GM23338 (cell line): ENCODE measurements around the gene HEMK1. TPM values are rescaled to one million over a fixed set of nuclear protein-coding genes. Genes with fewer than 3 reads are reported as not detected.

Experiments
- CTCF ChIP-seq, 2 experiments: fragments of 200-600 bp in 1 of 2; sonication (generic) in 1 of 2; conservative IDR thresholded peaks; 2 replicates each; pipeline versions ENCODE4 v1.5.1 to v1.6.1; 2016 to 2017; ENCODE audit warnings: antibody characterized with exemption in 2 of 2, low read depth in 2 of 2, mild to moderate bottlenecking in 2 of 2, moderate library complexity in 1 of 2
- JUNB ChIP-seq: IDR thresholded peaks from one replicate; pipeline ENCODE4 v1.6.1; 2016; ENCODE audit warnings: antibody characterized with exemption; ENCODE audit not compliant: unreplicated experiment
- STAT1 ChIP-seq: IDR thresholded peaks from one replicate; pipeline ENCODE4 v1.6.1; 2016; ENCODE audit warnings: antibody characterized with exemption; ENCODE audit not compliant: unreplicated experiment
- ZNF114 ChIP-seq: fragments of 250-450 bp; sonication (Bioruptor Pico); IDR thresholded peaks from 2 replicates; pipeline ENCODE4 v1.5.0; 2020; ENCODE audit warnings: mild to moderate bottlenecking, moderate library complexity
- ZNF331 ChIP-seq: fragments of 250-450 bp; sonication (Bioruptor Pico); IDR thresholded peaks from 2 replicates; pipeline ENCODE4 v1.5.0; 2020; ENCODE audit warnings: low read depth, mild to moderate bottlenecking, moderate library complexity
- polyA plus RNA-seq: library from polyadenylated mRNA; unstranded; fragments of >200 nt; fragmentation: Nextera tagmentation; extraction: Ambion mirVana; gene quantifications from 2 replicates; pipeline ENCODE4 v1.2.1, GENCODE V29; 2016
- total RNA-seq: library from RNA; depleted of rRNA; stranded (reverse); fragments of >200 nt; shearing (Covaris generic); gene quantifications from 2 replicates; pipeline ENCODE4 v1.2.3, GENCODE V29; 2014; rRNA removed

The HEMK1 gene
- total and polyA plus RNA-seq, 2 experiments from 2014 or later, result 5.6 to 10.1 TPM

- TF ChIP-seq CTCF (conservative IDR thresholded peaks at IDR 0.05; ENCODE audit: low read depth in 2 of 2) (no peak), JUNB (no peak), STAT1 (no peak), ZNF114 (no peak), ZNF331 (CRISPR knock-in tag) (no peak)
Measured at GRCh38 chr3:50645378-50645777, 76.1 kb downstream of the HEMK1 start (continued).

Other genes with a start within 250 kb of the HEMK1 start
- gene HYAL2, start 246.8 kb upstream of the HEMK1 start, total RNA-seq, result 74.3 and 77.8 TPM in 2 replicates
- 28.9 and 30.0 TPM in 2 replicates for gene HYAL2, start 246.8 kb upstream of the HEMK1 start, polyA plus RNA-seq
- gene TUSC2, start 241.3 kb upstream of the HEMK1 start, total RNA-seq, result 32.2 and 41.6 TPM in 2 replicates
- 71.0 and 81.5 TPM in 2 replicates for gene TUSC2, start 241.3 kb upstream of the HEMK1 start, polyA plus RNA-seq
- 12.8 and 15.7 TPM in 2 replicates for gene RASSF1, start 228.7 kb upstream of the HEMK1 start, total RNA-seq
- gene RASSF1, start 228.7 kb upstream of the HEMK1 start, polyA plus RNA-seq, result 9.6 TPM in 2 replicates
- 0.31 TPM in 2 replicates for gene ZMYND10, start 223.8 kb upstream of the HEMK1 start, total RNA-seq
- 0.24 and 0.29 TPM in 2 replicates for gene ZMYND10, start 223.8 kb upstream of the HEMK1 start, polyA plus RNA-seq
- 22.3 and 35.6 TPM in 2 replicates for gene NPRL2, start 218.7 kb upstream of the HEMK1 start, total RNA-seq
- gene NPRL2, start 218.7 kb upstream of the HEMK1 start, polyA plus RNA-seq, result 27.7 and 31.7 TPM in 2 replicates
- gene CYB561D2, start 218.7 kb upstream of the HEMK1 start, total RNA-seq, result 11.5 and 18.2 TPM in 2 replicates
- 10.0 and 10.1 TPM in 2 replicates for gene CYB561D2, start 218.7 kb upstream of the HEMK1 start, polyA plus RNA-seq
- gene TMEM115, start 210.0 kb upstream of the HEMK1 start, total RNA-seq, result 41.9 and 49.2 TPM in 2 replicates
- 17.8 and 19.3 TPM in 2 replicates for gene TMEM115, start 210.0 kb upstream of the HEMK1 start, polyA plus RNA-seq
- gene CACNA2D2, start 65.9 kb upstream of the HEMK1 start, total RNA-seq, result 10.3 and 11.4 TPM in 2 replicates
- 4.7 and 5.4 TPM in 2 replicates for gene CACNA2D2, start 65.9 kb upstream of the HEMK1 start, polyA plus RNA-seq
- 7.7 and 10.3 TPM in 2 replicates for gene C3orf18, start 1.8 kb upstream of the HEMK1 start, total RNA-seq
- 2.4 TPM in 2 replicates for gene C3orf18, start 1.8 kb upstream of the HEMK1 start, polyA plus RNA-seq
- 2.7 and 3.6 TPM in 2 replicates for gene CISH, start 42.3 kb downstream of the HEMK1 start, total RNA-seq
- gene CISH, start 42.3 kb downstream of the HEMK1 start, polyA plus RNA-seq, result 2.1 and 2.2 TPM in 2 replicates
- gene MAPKAPK3, start 47.6 kb downstream of the HEMK1 start, total RNA-seq, result 44.9 and 51.1 TPM in 2 replicates
- gene MAPKAPK3, start 47.6 kb downstream of the HEMK1 start, polyA plus RNA-seq, result 16.5 and 17.2 TPM in 2 replicates
- gene DOCK3, start 105.4 kb downstream of the HEMK1 start, total RNA-seq, result 5.6 and 6.1 TPM in 2 replicates
- gene DOCK3, start 105.4 kb downstream of the HEMK1 start, polyA plus RNA-seq, result 2.2 and 2.4 TPM in 2 replicates